C4-2B (cell line): Measurements from ENCODE around the gene CRISPLD2.

Experiments used
- CTCF ChIP-seq: fragments of 450-650 bp; conservative IDR thresholded peaks from 2 replicates; pipeline ENCODE4 v1.5.1; 2017; ENCODE audit warnings: mild to moderate bottlenecking
- ZFX ChIP-seq: fragments of 450-650 bp; IDR thresholded peaks from 2 replicates; pipeline ENCODE4 v1.6.1; 2017

- TF ChIP-seq CTCF = no peak
- no peak for TF ChIP-seq ZFX
Observed at GRCh38 chr16:84889066-84889465, 69.3 kb downstream of the CRISPLD2 start.
